Smooth muscle cell of bladder (primary cell): ENCODE data around the gene DYNC2I2. TPM values are rescaled to one million over a fixed set of nuclear protein-coding genes. Genes with fewer than 3 reads are reported as not detected.

Experiments
- total RNA-seq: library from RNA; depleted of rRNA; stranded (reverse); fragments of >200 nt; gene quantifications from 2 replicates; pipeline ENCODE4 v1.2.3, GENCODE V29; 2014

Gene DYNC2I2
- 23.5 and 25.1 TPM in 2 replicates for total RNA-seq

GRCh38 chr9:128656416-128657343 lies at the start of gene DYNC2I2:
Gene DYNC2I2, minus strand, starts transcription at chr9:128656847. Its CDS starts 121 bp downstream, at chr9:128656726.

GRCh38 chr9:128702445-128702948 lies 45.9 kb upstream of the DYNC2I2 start, which contains the start of gene PKN3:
Gene PKN3, plus strand, starts transcription at chr9:128702503. Its CDS starts 413 bp downstream, at chr9:128702916.

GRCh38 chr9:128688501-128689292 lies 32.0 kb upstream of the DYNC2I2 start, which contains the start of gene SET:
Gene SET, plus strand, starts transcription at chr9:128689222. Its CDS starts 361 bp downstream, at chr9:128689583.

Other genes starting within 250 kb of the DYNC2I2 start
- 71.5 and 120 TPM in 2 replicates for gene CERCAM, start 236.0 kb downstream of the DYNC2I2 start, total RNA-seq
- 30.0 and 39.2 TPM in 2 replicates for gene ODF2, start 200.8 kb downstream of the DYNC2I2 start, total RNA-seq
- 16.6 and 20.1 TPM in 2 replicates for gene GLE1, start 152.1 kb downstream of the DYNC2I2 start, total RNA-seq
- 321 and 365 TPM in 2 replicates for gene SPTAN1, start 104.3 kb downstream of the DYNC2I2 start, total RNA-seq
- 559 and 567 TPM in 2 replicates for gene SET, start 32.4 kb upstream of the DYNC2I2 start, total RNA-seq
- 0.55 and 0.85 TPM in 2 replicates for gene PKN3, start 45.7 kb upstream of the DYNC2I2 start, total RNA-seq
- 25.1 and 30.2 TPM in 2 replicates for gene ZDHHC12, start 67.3 kb upstream of the DYNC2I2 start, total RNA-seq
- gene ZER1, start 115.1 kb upstream of the DYNC2I2 start, total RNA-seq = 15.5 and 20.5 TPM in 2 replicates
- gene TBC1D13, start 130.4 kb upstream of the DYNC2I2 start, total RNA-seq = 6.8 and 10.2 TPM in 2 replicates
- 15.4 and 17.8 TPM in 2 replicates for gene ENDOG, start 161.7 kb upstream of the DYNC2I2 start, total RNA-seq
- gene SPOUT1, start 172.9 kb upstream of the DYNC2I2 start, total RNA-seq = 7.0 and 12.3 TPM in 2 replicates
- gene KYAT1, start 225.1 kb upstream of the DYNC2I2 start, total RNA-seq = 5.3 and 5.9 TPM in 2 replicates
- gene LRRC8A, start 225.3 kb upstream of the DYNC2I2 start, total RNA-seq = 19.9 and 30.4 TPM in 2 replicates